ENCODE measurements around the gene KRT33B. TPM values are rescaled to one million over a fixed set of nuclear protein-coding genes. Genes with fewer than 3 reads are reported as not detected.

Gene KRT33B
- total and polyA plus RNA-seq, 2 of the 13 experiments (the other 11 are each of a cell fraction or from before 2014, with no cell fraction given) = not detected

- ChIA-PET POLR2A (no interaction called here), CTCF (ENCODE audit: low intra/inter-chr PET ratio, low total read pairs) (no interaction called here)
- no TSS peak for BruUV-seq (replicated peaks)
- Histone ChIP-seq H3K36me3 (replicated peaks in 1 of 2; ENCODE audit: control insufficient read depth in 1 of 2, insufficient read depth in 2 of 2, low read length in 2 of 2) (no peaks in the 10 kb centered on the region), H3K4me2 (ENCODE audit: low read depth, low read length) (no peak overlapping the region), H3K9ac (ENCODE audit: insufficient read depth, low read depth, low read length) (no peak overlapping the region), H3K27me3 (ENCODE audit: control insufficient read depth in 1 of 2, insufficient read depth in 2 of 2, low read length in 2 of 2) (no peaks in the 10 kb centered on the region; a peak in 2 of 5 replicates), H4K20me1 (ENCODE audit: insufficient read depth, low read length) (no peaks in the 10 kb centered on the region), H3K4me1 (ENCODE audit: insufficient read depth, low read length) (no peaks in the 10 kb centered on the region), H3K9me3 (ENCODE audit: low read length) (peaks cover 11% of the 10 kb centered on the region; the same call in 1 of the 2 replicates), H3K4me3 (replicated peaks in 1 of 3; ENCODE audit: insufficient read depth in 1 of 3, low read depth in 2 of 3, low read length in 3 of 3) (no peak overlapping the region), H3K27ac (ENCODE audit: extremely low read length, insufficient read depth, low read length) (no peak overlapping the region), H2AFZ (ENCODE audit: low read length) (no peak overlapping the region), H3K79me2 (ENCODE audit: insufficient read depth, low read length) (no peaks in the 10 kb centered on the region)
- ATAC-seq (no peak), DNase-seq (ENCODE audit: low spot score) (no peak), FAIRE-seq (no peak)
- 0 out of 2 replicates have a peak, but pooled peaks have one; percentile 25 for TF ChIP-seq MAFF (IDR thresholded peaks at IDR 0.05; ENCODE audit: low read depth, low read length)
- no peak for TF ChIP-seq ZFAT (CRISPR knock-in tag; conservative IDR thresholded peaks at IDR 0.05)
- no peak for TF ChIP-seq NR2F6 (IDR thresholded peaks at IDR 0.05)
- TF ChIP-seq NR2F6 (CRISPR knock-in tag; IDR thresholded peaks at IDR 0.05) = no peak
- in situ Hi-C loops (cut with HindIII; ENCODE audit: extremely low pct_ligation_motif_present, low pct_unique_long_range_greater_than_20kb) = no loop called here
- intact Hi-C loops (cut with micrococcal nuclease; ENCODE audit: unreplicated experiment) = no loop called here
- 20% methylated on average over 5 of the region's 5 CpGs for WGBS (ENCODE audit: low lambda C conversion rate)
Observed at GRCh38 chr17:41338961-41339485, 30.6 kb downstream of the KRT33B start.

DNA sequence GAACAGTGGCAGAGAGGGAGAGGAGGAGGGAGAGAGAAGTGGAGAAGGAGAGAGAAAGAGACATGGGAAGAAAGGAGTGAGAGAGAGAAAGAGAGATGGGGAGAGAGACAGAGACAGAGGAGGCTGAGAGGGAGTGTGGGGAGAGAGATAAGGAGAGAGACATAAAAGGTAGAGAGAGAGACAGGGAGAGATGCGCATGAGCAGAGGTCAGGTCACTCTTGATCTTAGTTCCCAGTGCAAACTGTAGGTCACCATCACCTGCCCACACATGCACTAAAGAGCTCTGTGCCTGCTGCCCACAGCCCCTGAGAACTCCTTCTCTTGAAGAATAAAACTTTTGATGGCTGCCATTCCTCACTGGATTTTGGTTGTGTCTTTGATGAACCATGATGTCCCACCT, 33.9 kb downstream of the KRT33B start:
- DNase-seq (ENCODE audit: low spot score) = no peak
- CTCF ChIA-PET (ENCODE audit: low intra/inter-chr PET ratio, low total read pairs) = no interaction called here

More for the DNA sequence above, 33.9 kb downstream of the KRT33B start:
- Histone ChIP-seq H3K9ac (ENCODE audit: insufficient read depth, low read depth, low read length) (no peak overlapping the region), H3K9me3 (ENCODE audit: low read length) (no peaks in the 10 kb centered on the region), H3K36me3 (replicated peaks in 1 of 2; ENCODE audit: control insufficient read depth in 1 of 2, insufficient read depth in 2 of 2, low read length in 2 of 2) (no peaks in the 10 kb centered on the region), H3K4me2 (ENCODE audit: low read depth, low read length) (no peak overlapping the region), H3K4me1 (ENCODE audit: insufficient read depth, low read length) (no peaks in the 10 kb centered on the region), H3K4me3 (replicated peaks in 1 of 3; ENCODE audit: insufficient read depth in 1 of 3, low read depth in 2 of 3, low read length in 3 of 3) (no peak overlapping the region), H3K27ac (ENCODE audit: extremely low read length, insufficient read depth, low read length) (no peak overlapping the region), H4K20me1 (ENCODE audit: insufficient read depth, low read length) (no peaks in the 10 kb centered on the region), H3K27me3 (ENCODE audit: control insufficient read depth in 1 of 2, insufficient read depth in 2 of 2, low read length in 2 of 2) (peaks cover 0 to 13% of the 10 kb centered on the region in 2 experiments; a peak in 3 of 5 replicates), H3K79me2 (ENCODE audit: insufficient read depth, low read length) (no peaks in the 10 kb centered on the region), H2AFZ (ENCODE audit: low read length) (no peak overlapping the region)
- in situ Hi-C loops (cut with HindIII; ENCODE audit: extremely low pct_ligation_motif_present, low pct_unique_long_range_greater_than_20kb) (no loop called here), intact Hi-C loops (cut with micrococcal nuclease; ENCODE audit: unreplicated experiment) (no loop called here)
- BruUV-seq (replicated peaks) = no TSS peak
- ATAC-seq (no peak), FAIRE-seq (no peak)
- 29% methylated on average over 1 of the region's 1 CpG for WGBS (ENCODE audit: low lambda C conversion rate)
- no peak for TF ChIP-seq KDM5B (CRISPR knock-in tag; IDR thresholded peaks at IDR 0.05; ENCODE audit: borderline replicate concordance)
- POLR2A ChIA-PET = no interaction called here
